ENCODE data around the gene ALKAL2.
A peak's percentile ranks its signal among the peaks of the same experiment; 100 is the strongest.

ALKAL2 gene

DNA sequence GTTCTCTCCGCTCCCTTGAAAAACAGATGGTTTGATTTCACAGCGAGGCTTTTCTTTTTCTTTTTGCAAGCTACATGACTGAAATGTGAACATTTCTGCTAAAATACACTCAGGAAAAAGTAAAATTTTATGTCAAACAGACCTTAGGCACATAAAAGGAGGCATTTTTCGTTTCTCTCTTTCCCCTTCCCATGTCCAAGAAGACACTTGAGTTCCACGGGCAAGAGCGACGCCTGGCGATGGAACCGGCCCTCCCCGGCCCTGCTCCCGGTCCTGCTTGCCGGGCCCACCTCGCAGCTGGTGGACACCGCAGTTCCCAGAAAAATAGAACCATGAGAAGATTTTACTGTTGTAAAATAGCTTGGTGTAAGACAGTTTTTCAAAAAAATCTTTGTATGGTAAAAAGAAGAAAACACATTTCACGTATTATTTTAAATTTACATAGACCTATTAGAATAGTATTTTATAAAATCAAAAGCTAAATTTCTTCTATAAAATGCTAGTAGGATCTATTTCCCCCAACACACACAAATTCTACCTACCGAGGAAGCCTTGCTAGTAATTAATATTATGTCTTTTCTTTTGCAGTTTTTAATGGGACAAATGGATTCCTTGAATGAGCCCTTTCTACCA, 2.3 kb upstream of the ALKAL2 start:
- DNase-seq (ENCODE audit: low read depth in 2 of 2): peak in 1 of 2 donors; percentile 26

DNA sequence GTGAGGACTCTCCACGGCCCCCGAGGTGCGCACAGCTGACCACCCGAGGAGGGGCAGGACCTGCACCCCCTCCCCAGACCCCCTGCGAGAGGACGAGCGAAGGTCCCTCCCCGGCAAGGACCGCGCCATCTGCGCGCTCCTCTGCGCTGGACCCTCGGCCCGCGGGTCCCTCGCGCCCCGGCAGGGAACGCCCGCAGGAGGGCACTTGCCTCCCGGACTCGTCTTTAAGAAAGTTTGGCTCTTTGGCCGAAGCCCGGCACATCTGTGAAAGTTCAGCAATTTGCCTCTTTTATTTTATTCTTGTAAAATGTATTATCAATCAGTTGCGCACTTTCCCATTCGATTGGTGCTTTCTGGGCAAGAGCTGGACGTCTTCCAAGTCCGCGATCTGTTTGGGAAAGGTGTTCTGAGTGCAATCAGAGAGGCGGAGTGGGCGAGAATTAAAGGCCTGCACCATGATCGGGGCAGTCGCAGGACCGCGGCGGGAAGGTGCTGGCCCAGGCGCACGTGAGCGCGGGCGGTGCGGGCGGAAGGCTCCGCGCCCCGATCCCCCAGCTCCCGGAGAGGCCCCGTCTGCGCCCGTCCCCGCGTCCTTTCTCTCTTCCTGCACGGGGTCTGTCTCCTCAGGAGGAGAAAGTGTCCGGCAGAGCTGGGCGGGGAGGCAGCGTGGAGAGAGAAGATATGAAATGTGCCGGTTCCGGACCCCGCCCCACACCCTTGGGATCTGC, 1.6 kb upstream of the ALKAL2 start:
- DNase-seq (ENCODE audit: low read depth in 2 of 2): no peak

DNA sequence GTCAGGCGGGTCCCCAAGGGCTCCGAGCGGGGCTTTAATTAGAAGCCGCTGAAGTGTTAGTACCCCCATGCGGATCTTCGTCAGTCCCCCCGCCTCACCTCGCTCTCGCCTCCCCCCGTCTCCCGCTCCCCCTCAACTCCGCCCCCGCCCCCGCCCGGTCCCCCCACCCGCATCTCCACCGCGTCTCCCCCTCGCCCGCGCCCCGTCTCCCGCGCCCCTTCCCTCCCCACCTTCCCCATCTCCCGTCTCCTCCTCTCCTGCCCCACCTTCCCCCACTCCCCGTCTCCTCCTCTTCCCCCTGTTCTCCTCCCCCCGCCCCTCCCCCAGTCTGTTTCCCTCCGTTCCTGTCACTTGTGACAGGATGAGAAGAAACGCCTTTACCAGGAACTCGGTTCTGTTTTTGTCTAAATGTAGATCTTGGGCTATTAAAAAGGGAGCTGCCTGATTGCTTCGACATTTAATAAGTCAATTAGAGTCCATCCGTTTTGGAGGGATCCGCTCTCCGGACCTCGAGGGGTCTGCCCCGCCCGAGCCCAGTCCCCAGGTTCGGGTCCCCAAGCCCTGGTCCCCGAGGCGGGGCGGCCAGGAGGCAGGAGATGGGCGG, 969 bp upstream of the ALKAL2 start:
- DNase-seq (ENCODE audit: low read depth in 2 of 2): no peak

DNA sequence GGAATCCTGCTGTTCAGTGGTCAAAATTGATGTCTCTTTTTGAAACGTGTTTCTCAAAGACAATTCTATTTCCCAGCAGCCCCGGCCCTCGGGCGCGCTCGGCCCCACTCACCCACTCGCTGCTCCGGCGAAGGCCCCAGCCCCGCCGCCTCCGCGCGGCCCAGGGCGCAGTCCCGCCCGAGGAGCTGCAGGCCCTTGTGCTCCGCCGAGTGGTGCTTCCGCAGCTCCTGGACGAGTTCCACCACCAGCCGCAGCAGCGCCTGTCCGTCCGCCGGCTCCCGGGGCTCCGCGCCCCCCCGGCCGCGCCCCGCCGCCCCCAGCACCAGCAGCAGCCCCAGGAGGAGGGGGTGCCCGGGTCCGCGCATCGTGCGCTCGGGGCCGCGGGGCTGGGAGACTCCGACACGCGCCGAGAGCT, 413 bp downstream of the ALKAL2 start:
- no peak for DNase-seq (ENCODE audit: low read depth in 2 of 2)

DNA sequence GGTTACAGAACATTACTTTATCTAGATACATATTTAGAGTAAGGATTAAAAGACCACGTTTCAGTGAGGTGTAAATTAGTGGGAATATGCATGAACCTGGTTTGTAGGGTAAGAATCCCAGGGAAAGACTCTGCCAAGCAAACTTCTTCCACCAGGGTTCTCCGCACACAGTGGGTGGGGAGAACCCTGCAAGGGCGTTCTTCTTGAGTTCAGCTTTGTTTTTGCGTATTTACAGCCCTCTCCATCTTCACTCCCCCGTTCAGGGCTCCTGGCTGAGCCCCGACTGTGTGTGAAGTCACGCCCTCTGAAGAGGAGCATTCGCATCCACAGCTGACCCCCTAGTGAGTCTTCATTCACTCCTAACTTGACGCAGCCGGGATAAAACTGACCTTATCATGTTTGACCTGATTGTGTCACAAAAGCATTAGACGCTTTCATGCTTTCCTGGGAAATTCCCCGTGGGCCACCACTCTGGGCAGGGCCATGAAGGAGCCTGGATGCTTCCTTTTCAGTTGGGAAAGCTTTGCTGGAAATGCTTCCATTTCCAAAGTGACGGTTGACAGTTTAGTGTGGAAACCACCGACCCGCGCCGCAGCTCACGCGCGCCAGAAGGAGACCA, 1.0 kb downstream of the ALKAL2 start:
- no peak for DNase-seq (ENCODE audit: low read depth in 2 of 2)

DNA sequence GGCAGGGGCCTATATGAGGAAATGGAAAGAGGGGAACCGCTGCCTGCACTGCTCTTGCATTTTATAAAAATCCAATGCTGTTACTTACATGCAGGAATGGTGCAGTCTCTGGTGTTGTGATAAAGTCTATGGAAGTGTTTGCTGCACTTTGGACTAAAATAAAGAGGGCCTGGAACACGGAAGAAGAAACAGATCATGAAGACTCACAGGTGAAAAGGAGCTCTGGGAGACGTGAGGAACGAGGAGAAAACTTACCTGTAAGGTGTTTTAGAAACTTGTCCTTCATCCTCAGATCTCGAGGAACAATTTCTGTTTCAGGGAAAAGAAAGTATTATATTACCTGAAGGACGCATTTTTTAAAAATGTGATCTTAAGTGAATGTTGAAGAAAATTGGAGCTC, 1.9 kb downstream of the ALKAL2 start:
- DNase-seq (ENCODE audit: low read depth in 2 of 2): no peak

DNA sequence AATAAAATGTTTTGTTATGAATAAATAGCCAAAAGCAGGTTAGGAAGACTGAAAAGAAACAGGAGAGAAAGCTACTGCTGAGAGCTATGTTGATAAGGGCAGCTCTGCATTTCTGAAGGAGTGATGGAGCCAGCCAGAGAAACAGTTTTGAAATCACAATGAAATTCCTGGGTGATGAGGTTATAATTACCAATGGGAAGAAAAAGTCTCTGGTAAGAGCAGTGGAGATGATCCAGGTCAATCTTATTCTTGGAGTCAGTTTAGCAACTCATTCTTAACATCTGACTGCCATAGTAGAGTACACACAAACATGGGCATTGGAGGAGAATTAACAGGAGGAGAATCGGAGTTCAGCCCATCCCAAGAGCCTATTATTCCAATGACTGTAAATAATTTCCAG, 2.4 kb downstream of the ALKAL2 start:
- no peak for DNase-seq (ENCODE audit: low read depth in 2 of 2)

DNA sequence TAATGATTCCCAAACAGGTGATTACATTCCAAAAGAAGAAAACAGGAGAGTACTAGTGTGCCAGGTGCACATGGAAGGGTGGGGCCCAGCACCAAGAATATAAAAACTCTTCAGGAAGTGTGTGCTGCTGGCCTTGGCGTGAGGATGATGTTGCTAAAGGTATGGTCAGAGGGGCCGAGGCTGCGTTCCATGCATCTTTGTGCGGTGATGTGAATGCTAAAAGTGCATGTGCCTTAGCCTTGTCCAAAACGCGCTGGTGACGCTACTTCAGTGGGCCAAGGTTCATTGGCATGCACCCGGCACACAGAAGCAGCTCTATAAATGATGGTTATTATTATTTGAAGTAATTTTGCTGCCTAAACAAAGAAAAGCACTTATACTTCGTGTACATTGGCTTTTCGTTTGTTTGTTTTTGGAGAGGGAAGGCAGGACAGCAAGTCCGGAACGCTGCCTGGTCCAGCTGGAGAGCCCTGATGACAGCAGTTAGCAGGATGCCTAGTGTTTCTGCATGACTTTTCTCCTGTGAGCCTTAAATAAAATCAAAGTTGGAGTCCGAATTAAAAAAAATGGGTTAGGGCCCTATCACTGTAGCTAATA, 2.9 kb downstream of the ALKAL2 start:
- DNase-seq (ENCODE audit: low read depth in 2 of 2): no peak

DNA sequence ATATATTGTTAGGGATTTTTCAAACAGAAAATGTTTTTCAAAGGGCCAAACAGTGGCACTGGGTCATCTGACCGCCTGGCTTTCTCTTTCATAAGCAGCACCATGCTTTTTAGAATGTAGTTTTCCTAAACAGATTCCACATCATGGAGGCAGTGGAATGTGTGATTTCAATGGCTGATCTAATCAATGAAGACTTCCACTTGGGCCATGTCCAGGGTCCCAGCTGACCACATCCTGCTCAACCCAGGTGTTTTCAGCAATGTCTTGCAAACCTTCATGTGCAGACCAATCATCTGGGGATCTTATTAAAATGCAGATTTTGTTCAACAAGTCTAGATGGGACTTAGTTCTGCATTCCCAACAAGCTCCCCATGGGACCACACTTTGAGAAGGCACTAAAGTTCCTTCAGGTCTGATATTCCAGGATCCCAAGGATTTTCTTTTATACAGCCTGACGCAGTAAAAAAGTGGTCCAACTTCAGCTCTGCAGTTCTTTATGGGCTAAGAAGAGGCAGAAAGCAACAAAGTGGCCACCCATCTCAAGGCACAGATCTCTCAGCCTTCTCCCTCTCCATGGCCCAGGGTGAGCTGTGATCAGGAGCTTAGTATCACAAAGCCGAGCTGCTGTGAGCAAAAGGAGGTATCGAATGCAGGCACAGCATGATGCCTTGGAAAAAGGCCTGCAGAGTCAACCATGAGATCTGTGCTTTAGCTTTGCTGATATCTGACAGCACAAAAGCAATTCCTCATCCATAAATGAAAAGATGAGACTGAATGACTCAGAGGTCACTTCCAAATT, 3.7 kb downstream of the ALKAL2 start:
- no peak for DNase-seq (ENCODE audit: low read depth in 2 of 2)

DNA sequence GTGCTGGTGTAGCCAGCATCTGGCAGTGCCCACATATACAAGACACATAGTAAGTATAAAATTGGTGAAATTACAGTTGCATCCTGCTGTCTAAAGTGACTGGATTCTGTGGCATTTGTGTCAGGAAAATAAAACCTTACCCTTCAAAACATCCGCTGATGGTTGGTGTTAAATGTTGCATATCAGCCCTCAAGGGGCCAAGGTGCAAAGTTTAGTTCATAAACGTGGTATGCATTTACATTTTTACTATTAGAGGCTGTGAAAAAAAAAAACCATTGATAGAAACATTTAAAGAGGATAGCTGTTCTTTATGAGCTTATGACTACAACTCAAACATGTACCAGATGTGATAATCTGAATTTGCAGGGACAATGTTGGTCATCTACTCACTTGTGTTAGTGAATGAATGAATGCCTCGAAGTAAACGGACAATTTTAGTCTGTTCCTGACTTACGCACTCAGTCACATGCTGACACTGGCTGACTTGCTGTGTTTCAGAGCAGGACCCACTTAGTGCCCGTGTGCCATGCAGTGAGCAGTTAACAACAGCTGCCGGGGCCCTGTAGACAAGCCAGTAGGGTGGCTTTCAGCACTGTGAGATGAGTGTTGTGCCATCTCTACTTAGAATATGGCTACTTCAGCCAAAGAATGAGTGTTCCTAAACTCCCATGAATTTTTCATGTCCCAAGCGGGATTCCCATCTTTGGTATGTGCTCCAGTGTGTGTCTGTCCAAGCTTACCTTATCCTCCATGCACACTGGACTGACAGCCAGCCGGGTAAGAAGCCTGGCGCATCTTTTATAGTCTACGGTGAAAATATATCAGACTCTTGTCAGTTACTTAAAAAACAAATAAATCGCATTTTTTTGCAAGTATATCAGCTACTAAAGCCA, 5.3 kb downstream of the ALKAL2 start:
- DNase-seq (ENCODE audit: low read depth in 2 of 2): no peak

DNA sequence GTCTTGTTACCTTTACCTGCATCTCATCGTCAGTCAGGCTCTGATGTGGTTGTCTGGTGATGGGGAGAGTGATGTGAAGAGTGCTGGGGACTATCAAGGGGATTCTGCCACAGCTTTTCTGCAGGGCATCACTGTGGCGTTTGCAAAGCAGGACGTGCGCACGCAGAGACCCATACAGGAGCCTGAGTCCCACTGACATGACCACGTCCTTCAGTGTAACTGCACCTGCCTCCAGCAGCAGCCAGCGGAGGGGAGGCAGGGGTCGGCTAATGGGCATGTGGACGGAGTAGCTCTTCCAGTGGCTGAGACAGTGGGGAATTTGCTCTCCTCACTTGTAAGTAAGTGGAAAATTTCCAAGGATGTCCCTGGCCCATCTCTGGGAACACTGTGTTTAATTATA, 6.5 kb downstream of the ALKAL2 start:
- no peak for DNase-seq (ENCODE audit: low read depth in 2 of 2)

DNA sequence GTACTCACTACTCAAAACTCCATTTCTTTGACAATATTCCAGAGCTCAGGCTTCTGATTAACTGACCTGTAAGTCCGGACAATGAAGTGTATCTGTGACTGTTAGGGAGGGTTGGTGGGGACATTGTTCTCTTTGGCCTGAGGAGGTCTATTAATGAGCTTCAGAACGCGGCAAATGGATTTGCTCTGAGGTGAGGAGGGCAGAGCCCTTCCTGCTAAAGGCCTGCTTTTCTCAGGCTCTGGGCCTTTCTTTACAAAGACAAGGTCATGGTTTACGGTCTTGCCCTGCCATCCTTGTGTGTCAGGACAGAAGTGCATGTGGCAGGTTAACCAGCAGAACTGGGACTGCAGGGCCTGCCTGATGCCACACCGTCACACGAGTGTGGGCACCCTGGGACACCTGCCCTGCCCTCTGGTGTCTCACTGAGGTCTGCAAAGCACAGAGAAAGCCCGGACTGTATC, 7.2 kb downstream of the ALKAL2 start:
- no peak for DNase-seq (ENCODE audit: low read depth in 2 of 2)

DNA sequence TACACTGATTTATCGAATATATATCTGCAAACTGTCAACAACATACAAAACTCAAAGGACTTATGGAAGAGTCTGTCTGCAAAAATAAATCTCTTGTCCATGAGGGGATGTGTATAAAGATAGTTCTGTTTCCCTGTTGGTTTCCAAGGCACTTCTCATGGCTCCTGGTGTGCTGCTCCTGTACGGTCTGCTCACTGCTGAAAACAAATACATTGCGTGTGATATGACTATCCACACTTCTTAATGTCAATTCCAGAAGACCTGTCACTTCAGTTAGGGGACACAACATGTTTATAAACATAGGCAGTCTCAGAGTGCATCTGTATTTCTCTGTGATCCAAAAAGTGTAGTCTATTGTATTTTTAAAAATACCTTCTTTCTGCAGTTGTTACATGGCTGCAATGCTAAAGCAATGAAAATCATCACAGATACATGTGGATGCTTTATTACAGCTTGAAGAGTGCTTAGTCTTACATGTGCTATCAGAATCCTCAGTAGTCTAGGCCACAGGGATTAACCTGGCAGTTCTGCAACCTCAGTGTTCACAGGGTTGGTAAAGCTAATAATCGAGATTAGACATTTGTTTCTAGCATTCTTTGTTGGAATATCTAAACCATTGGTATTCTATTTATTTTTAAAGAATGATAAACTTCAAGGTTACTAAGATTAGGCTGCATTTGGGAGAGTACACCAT, 7.8 kb downstream of the ALKAL2 start:
- no peak for DNase-seq (ENCODE audit: low read depth in 2 of 2)

DNA sequence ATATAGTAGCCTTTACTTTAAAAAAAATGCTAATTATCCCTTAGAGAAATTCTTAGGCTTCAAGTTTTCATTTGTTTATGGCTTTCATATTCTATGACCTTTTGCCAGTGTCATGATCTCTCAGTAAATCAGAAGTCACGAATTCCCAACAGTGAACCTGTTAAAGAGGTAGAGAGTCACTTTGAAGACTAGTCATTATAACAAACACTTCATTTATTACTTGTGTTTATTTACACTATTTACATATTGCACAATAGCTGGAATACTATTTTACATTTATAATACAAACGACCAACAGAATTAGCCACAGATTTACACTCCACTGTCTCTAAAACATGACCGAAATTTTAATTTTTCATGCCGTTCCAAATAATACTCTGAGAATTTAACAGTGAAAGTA, 8.5 kb downstream of the ALKAL2 start:
- DNase-seq (ENCODE audit: low read depth in 2 of 2): no peak

DNA sequence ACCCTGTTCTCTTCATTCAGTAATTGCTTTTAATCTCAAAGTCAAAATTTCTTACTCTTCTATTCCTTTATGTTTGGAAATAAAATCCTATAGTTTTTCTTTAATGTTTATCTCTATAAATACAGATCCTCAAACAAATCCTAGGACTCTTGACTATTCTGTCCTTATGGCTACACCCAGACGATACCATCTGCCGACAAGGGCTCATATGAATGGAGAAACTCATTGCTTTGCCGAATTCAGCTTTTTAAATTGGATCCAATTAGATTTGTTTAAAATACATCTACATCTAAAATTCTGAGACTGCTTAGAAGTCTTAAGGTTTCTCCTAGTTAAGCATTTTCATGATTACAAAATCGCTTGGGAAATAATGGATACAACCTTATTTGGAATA, 9.0 kb downstream of the ALKAL2 start:
- no peak for DNase-seq (ENCODE audit: low read depth in 2 of 2)

DNA sequence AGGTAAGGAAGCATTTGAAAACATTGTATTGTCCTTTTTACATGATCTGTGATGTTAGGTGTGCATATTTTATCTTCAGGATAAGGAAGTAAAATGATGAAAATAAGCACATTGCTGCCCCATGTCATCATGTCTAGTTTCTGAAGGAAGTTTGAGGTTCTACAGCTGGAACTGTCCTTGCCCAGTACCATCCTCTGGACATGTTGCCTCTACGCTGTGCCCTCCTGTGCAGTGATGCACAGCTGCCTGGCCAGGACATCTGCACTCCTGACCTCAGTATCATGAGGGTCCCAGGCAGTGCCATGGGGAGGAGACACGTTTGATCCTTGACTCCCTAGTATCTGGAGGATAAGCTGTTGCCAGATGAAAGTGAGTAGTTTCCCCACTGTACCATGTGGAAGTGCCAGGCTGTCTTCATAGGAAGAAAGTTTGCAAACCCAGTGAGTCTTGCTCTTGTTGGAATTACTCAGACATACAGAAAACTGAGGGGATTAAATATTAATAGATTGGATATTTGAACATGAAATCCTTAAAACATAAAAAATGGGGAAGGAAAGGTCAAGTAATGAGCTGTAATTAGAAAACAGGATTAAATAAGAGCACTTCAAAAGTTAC, 9.5 kb downstream of the ALKAL2 start:
- DNase-seq (ENCODE audit: low read depth in 2 of 2): no peak

DNA sequence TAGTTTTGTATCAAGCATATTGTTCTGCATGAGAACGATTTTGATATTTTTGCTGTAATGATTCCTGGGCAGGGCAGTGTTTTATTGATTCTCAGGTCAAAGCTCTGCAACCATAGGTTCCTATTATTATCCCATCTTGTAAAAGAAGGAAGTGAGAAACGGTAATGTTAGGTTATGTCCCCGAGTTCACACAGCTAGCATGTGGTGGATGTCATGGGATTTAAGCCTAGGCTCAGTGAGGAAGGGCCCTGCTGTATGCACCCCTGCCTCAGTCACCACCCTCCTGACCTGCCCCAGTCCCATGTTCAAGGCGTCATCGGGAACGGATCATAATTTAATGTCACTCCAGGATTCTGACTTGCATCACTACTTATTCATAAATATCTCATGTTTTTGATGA, 12.4 kb downstream of the ALKAL2 start:
- no peak for DNase-seq (ENCODE audit: low read depth in 2 of 2)

DNA sequence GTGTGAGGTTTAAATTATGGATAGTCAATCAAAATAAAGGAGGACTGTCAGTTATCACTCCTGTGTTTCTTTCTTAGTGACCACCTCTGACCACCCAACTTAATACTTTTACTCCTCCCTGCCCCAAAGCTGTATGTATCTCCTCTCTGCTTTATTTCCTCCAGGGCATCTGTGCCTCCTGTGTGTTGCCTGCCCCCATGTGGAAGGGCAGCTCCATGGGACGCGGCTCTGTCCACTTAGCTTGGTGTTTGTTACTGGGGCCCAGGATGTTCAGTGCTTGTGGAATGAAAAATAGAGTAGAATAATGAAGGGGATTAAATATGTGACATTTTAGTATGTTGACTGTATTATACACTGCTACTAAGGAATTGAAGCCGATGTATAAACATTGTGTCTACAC, 13.4 kb downstream of the ALKAL2 start:
- DNase-seq (ENCODE audit: low read depth in 2 of 2): no peak

DNA sequence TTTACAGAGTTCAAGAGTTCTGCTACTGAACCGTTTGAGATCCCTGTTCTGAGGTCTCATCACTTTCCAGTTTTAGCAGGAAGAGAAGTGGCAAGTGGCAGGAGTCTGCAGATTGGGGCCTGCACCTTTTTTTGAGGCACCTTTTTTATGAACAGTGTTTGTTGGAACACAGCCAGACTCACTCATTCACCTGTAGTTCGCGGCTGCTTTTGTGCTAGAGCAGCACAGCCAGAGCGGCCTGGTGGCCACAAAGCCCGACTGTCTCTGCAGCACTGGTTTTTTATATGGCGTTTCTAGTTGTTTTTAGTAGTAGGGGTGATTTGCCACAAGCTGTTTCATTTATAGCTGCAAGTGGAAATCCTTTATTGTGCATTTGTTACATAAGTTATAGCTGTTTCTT, 14.6 kb downstream of the ALKAL2 start:
- DNase-seq (ENCODE audit: low read depth in 2 of 2): no peak

DNA sequence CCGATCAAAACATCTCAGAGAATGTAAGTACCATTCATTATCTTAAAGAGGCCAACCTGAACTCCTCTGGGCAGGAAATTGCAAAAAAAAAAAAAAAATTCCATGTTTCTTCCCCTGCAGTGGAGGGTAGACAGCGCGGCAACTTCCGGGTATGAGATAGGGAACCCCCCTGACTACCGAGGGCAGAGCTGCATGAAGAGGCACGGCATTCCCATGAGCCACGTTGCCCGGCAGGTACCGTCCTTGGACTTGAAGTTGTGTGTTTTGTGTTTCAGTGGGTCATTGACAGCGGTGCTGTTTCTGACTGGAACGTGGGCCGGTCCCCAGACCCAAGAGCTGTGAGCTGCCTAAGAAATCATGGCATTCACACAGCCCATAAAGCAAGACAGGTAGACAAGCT, 16.0 kb downstream of the ALKAL2 start:
- no peak for DNase-seq (ENCODE audit: low read depth in 2 of 2)

Measured in stimulated activated CD8-positive, alpha-beta memory T cell treated with anti-CD3 and anti-CD28 coated beads, Interleukin-15, amount 100 ng/mL, for 48 hours (primary cell).